MG63 (cell line): Measurements from ENCODE around the gene KRT33B. TPM values are rescaled to one million over a fixed set of nuclear protein-coding genes. Genes with fewer than 3 reads are reported as not detected.

Source experiments
- DNase-seq: peaks from one replicate; pipeline ENCODE4 v3.0.0-alpha.2; 2020
- H3K27me3 ChIP-seq: fragments of 250-450 bp; sonication (Bioruptor Pico); 2 replicates; pipeline ENCODE4 v1.5.1; 2020; ENCODE audit warnings: mild to moderate bottlenecking, moderate library complexity
- H3K36me3 ChIP-seq: fragments of 250-450 bp; sonication (Bioruptor Pico); 2 replicates; pipeline ENCODE4 v1.5.1; 2020; ENCODE audit warnings: mild to moderate bottlenecking, moderate library complexity
- H3K4me3 ChIP-seq: fragments of 250-450 bp; sonication (Bioruptor Pico); 2 replicates; pipeline ENCODE4 v1.5.1; 2020; ENCODE audit warnings: mild to moderate bottlenecking, moderate library complexity
- H3K9me3 ChIP-seq: fragments of 250-450 bp; sonication (Bioruptor Pico); 2 replicates; pipeline ENCODE4 v1.5.1; 2020; ENCODE audit warnings: mild to moderate bottlenecking, moderate library complexity
- total RNA-seq: library from RNA; depleted of rRNA; stranded (reverse); fragments of >200 nt; shearing (Covaris generic); gene quantifications from 2 replicates; pipeline ENCODE4 v1.2.3, GENCODE V29; 2014; ENCODE audit warnings: low replicate concordance

Gene KRT33B
- total RNA-seq, 1 experiment from 2014 or later = 2.0 TPM

DNA sequence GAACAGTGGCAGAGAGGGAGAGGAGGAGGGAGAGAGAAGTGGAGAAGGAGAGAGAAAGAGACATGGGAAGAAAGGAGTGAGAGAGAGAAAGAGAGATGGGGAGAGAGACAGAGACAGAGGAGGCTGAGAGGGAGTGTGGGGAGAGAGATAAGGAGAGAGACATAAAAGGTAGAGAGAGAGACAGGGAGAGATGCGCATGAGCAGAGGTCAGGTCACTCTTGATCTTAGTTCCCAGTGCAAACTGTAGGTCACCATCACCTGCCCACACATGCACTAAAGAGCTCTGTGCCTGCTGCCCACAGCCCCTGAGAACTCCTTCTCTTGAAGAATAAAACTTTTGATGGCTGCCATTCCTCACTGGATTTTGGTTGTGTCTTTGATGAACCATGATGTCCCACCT, 33.9 kb downstream of the KRT33B start:
- Histone ChIP-seq H3K9me3 (no peaks in the 10 kb centered on the region), H3K4me3 (no peak overlapping the region), H3K27me3 (no peaks in the 10 kb centered on the region), H3K36me3 (no peaks in the 10 kb centered on the region)
- DNase-seq = no peak

GRCh38 chr17:41334385-41335305, 35.0 kb downstream of the KRT33B start:
- peak; percentile 54 for DNase-seq
- H3K4me3 ChIP-seq = no peak overlapping the region
- no peaks in the 10 kb centered on the region for H3K27me3 ChIP-seq
- H3K36me3 ChIP-seq = no peaks in the 10 kb centered on the region
- no peaks in the 10 kb centered on the region for H3K9me3 ChIP-seq

GRCh38 chr17:41333836-41334235, 35.8 kb downstream of the KRT33B start:
- Histone ChIP-seq H3K4me3 (no peak overlapping the region), H3K9me3 (no peaks in the 10 kb centered on the region), H3K36me3 (no peaks in the 10 kb centered on the region), H3K27me3 (no peaks in the 10 kb centered on the region)
- no peak for DNase-seq

DNA sequence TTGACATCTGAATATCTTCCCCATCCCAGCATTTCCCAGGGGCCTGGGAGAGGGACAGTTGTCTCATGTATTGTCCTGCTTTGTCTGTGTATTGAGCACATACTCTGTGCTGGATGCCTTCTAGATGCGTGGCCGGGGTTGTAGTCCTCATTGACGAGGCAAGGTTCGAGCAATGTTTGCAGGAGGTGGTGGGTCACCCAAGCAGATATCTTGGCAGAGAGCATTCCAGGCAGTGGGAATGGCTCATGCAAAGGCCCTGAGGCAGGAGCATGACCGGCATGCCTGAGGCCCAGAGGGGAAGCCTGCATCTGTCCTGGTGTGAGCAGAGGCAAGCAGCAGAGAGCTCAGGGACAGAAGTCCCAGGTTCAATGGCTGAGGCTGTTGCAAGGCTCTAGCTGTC, 36.5 kb downstream of the KRT33B start:
- no peaks in the 10 kb centered on the region for H3K36me3 ChIP-seq
- no peaks in the 10 kb centered on the region for H3K27me3 ChIP-seq
- H3K4me3 ChIP-seq = no peak overlapping the region
- DNase-seq = no peak
- H3K9me3 ChIP-seq = no peaks in the 10 kb centered on the region

DNA sequence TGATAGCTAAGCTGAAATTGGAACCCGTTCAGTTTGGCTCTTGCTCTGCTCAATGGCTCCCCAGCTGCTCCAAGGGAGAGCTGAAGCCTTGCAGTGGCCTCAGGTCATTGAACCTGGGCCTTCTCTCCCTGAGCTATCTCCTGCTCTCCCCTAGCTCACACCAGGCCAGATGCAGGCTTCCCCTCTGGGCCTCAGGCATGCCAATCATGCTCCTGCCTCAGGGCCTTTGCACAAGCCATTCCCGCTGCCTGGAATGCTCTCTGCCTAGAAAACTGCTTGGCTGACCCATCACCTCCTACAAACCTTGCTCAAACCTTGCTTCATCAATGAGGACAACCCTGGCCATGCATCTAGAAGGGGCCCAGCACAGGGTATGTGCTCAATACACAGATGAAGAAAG, 37.4 kb downstream of the KRT33B start:
- Histone ChIP-seq H3K27me3 (no peaks in the 10 kb centered on the region), H3K36me3 (no peaks in the 10 kb centered on the region), H3K4me3 (no peak overlapping the region), H3K9me3 (no peaks in the 10 kb centered on the region)
- DNase-seq = no peak

DNA sequence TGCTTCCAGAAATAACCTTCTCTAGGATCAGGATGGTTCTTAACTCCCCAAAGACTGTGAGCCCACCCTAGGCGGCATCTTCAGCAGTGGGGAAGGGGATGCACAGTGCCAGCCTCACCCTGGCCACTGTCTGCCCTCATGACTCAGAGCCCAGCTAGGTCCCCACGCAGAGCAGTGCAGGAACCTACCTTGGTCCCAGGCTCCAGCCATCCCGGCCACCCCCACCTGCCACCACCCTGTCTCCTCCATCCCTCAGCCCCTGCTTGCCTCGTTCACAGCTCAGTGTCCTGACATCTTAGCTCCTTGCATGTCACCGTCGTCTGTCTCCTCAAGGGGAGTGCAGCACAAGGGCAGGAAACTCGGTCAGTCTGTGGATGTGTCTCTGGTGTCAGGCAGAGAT, 38.0 kb downstream of the KRT33B start:
- Histone ChIP-seq H3K9me3 (no peaks in the 10 kb centered on the region), H3K4me3 (no peak overlapping the region), H3K27me3 (no peaks in the 10 kb centered on the region), H3K36me3 (no peaks in the 10 kb centered on the region)
- no peak for DNase-seq

DNA sequence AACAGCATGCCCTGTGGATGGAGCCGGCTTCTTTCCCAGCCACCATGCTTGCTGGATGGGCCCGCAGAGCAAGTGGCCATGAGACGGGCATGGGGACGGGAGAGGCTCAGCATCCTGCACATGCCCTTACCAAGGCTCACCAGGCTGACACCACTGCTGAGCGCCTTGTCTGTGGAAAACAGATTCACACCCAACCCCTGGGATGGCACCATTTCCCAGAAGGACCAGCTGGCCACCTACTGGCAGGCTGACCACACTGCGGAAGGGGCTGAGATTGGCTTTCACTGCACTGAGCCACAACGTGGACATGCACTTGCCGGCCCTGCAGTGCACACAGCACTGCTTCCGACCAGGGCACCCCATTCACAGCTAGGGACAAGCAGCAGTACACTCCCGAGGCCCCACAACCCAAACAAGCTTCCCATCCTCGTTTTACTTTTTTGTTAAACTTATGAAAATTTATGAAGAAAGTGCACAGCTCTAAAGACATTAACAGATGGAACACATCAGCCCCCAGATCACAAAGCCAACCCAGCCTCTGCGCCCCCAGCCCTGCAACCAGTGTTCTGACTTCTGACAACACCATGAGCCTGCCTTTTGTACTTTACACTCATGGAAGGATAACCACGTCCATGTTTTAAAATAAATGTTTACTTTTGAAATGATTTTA, 40.2 kb downstream of the KRT33B start:
- no peaks in the 10 kb centered on the region for H3K9me3 ChIP-seq
- DNase-seq = peak; percentile 77
- no peaks in the 10 kb centered on the region for H3K27me3 ChIP-seq
- H3K4me3 ChIP-seq = no peak overlapping the region
- no peaks in the 10 kb centered on the region for H3K36me3 ChIP-seq

DNA sequence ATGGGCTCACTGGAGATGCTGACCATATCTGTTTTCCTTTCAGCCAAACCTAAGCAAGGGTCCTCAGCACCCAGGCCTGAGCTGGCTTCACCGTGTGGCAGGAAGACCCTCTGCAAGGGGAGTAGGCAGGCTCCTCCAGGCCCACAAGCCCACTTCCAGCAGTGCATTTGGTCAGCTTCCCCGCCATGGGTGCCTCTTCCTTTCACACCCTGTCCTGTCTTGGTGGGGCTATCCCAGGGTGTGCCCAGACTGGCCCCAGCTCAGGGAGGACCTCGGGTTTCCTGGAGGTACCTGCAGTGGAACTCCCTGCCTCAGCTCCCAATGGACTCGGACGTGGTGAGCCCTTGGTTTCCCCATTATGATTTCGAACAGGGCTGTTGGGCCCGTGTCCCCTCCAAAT, 41.4 kb downstream of the KRT33B start:
- no peaks in the 10 kb centered on the region for H3K36me3 ChIP-seq
- H3K4me3 ChIP-seq = no peak overlapping the region
- no peaks in the 10 kb centered on the region for H3K9me3 ChIP-seq
- no peaks in the 10 kb centered on the region for H3K27me3 ChIP-seq
- no peak for DNase-seq

DNA sequence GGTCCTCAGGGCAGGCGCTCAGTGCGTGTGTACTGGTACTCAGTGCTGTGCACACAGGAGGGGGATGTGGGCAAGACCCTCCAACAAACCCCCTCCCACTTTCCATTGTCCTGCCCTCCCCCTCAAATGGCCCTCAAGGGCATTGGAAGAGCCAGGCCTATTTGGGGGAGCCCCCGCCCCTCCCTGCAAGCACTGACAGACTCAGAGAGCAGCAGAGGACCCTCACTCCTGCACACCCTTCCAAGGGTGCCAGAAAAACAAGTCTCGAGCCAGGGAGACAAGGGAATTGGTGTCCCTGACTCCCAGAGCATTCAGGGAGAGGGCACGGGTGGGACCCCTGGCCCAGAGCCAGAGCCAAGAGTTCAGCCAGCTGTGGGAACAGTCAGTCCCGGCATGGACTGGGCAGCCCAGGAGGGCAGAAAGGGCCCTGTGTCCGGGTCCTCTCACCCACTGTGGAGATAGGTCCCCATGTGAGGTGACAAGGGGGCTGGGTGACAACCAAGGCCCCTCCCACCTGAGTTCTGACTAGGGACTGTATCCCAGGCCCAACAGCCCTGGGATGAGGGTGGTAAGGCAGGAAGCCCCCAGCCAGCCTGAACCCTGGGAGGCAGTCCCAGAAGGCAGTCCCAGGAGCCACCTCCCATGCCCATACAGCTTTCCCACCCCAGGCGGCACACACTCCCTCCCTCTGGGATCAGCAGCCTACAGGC, 42.0 kb downstream of the KRT33B start:
- H3K4me3 ChIP-seq = no peak overlapping the region
- no peaks in the 10 kb centered on the region for H3K27me3 ChIP-seq
- no peaks in the 10 kb centered on the region for H3K36me3 ChIP-seq
- H3K9me3 ChIP-seq = no peaks in the 10 kb centered on the region
- DNase-seq = no peak

DNA sequence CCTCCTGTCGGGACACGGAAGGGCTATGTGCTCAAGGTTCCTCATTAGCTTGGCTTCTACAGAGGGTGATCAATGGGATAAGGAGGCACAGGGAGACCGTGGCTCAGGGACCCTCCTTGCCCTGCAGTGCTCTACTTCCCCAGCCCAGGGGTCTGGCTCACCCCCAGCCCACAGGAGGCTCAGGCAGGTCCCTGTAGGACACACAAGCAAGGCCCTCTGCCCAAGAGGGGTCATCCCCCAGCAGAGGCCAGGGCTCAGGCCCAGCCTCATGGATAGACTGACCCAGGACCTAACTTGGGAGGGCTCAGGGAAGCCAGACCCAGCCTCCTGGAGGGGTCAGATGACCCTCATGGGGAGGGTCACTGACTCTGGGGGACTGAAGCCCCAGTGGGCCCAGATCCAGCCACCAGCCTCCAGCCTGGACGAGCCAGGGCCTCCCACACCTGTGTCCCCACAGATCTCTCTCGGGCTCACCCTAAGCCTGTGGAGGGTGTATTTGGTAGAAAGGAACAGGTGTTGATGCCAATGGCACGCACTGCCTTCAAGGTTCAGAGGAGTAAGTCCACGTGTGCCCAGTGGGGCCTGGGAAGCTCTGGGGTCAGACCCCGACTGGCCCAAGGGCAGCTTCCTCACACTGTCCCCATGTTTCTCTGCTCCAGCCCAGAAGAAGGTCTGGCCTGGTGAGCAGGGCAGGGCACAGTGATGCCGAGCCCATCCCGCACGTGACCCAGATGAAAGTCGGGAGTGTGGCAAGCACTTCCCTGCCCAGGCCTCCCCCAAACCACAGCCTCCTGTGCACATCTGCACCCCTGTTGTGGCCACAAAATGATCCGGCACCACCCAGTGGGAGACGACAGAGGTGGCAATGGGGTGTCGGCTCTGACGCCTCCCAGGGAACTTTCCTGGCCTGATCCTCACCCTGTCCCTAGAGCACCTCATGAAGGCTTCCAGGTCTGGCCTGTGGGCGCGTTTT, 43.2 kb downstream of the KRT33B start:
- Histone ChIP-seq H3K9me3 (no peaks in the 10 kb centered on the region), H3K4me3 (no peak overlapping the region), H3K36me3 (no peaks in the 10 kb centered on the region), H3K27me3 (no peaks in the 10 kb centered on the region)
- DNase-seq = no peak

GRCh38 chr17:41325611-41326010, 44.0 kb downstream of the KRT33B start:
- no peaks in the 10 kb centered on the region for H3K36me3 ChIP-seq
- no peak for DNase-seq
- H3K9me3 ChIP-seq = peaks cover 4% of the 10 kb centered on the region; the same call in 1 of the 2 replicates
- no peak overlapping the region for H3K4me3 ChIP-seq
- H3K27me3 ChIP-seq = no peaks in the 10 kb centered on the region

DNA sequence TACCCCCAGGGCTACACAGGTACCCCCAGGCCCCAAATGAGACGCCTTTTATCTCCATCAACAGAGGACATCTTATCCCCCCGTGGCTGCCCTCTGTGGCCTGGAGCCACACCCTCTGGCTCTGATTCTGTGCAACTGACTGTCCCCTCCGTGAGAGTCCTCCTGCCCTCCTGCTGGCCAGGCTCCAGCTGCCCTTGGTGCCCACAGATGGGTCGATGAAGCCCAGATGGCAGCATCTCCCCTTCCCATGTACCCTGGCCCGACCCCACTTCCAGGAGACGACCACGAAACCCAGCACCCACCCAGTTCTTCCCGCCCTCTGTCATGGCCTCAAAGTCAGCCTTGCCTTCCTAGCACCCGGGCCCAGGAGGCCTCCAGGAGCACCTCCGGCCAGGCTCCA, 44.5 kb downstream of the KRT33B start:
- no peak overlapping the region for H3K4me3 ChIP-seq
- H3K36me3 ChIP-seq = no peaks in the 10 kb centered on the region
- no peak for DNase-seq
- H3K9me3 ChIP-seq = peaks cover 7% of the 10 kb centered on the region; the same call in 1 of the 2 replicates
- H3K27me3 ChIP-seq = no peaks in the 10 kb centered on the region

DNA sequence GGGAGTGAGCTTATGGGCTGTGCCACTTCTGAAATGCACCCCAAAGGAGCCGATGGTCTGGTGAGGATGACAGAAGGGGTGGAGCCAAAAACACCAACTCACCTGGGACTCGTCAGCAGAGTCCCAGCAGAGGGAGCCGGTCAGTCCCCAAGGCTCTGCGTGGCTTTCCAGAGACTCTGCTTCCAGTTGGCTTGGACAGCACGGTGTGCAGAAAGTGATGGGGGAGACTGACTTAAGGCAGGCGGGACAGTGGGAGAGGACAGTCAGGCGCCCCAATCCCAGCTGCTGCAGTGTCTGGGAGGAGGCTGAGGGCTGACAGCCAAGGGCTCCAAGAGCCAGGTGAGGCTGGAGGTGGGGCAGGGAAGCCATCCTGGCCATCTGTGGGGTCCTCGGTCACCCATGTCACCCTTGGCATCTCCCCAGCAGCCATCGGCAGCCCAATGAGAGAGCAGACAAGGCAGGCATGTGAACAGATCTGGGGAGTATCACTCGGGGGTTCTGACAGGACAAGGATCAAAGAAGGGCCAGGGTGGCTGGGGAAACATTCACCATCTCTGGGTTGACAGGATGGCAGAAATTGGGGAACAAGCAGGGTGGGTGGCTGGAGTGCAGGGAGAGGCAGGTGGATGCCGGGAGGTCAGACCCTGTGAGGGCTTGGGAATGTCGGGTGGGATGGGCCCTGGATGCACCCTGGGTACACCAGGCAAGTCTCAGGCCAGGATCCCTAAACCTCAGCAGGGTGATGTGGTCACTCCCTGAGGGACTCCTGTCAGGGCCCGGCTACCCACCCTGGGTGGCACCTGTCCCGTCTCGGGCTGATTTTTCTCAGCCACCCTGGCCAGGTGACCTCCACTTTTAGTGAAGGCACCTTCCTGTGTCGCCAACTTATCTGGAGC, 45.2 kb downstream of the KRT33B start:
- Histone ChIP-seq H3K4me3 (no peak overlapping the region), H3K36me3 (no peaks in the 10 kb centered on the region), H3K27me3 (no peaks in the 10 kb centered on the region), H3K9me3 (peaks cover 13% of the 10 kb centered on the region)
- no peak for DNase-seq

GRCh38 chr17:41322903-41323895, 46.4 kb downstream of the KRT33B start:
- Histone ChIP-seq H3K27me3 (no peaks in the 10 kb centered on the region), H3K4me3 (no peak overlapping the region), H3K9me3 (peaks cover 16% of the 10 kb centered on the region), H3K36me3 (no peaks in the 10 kb centered on the region)
- no peak for DNase-seq
